Measurements from ENCODE around the gene ADGRD1.

ADGRD1 gene

DNA sequence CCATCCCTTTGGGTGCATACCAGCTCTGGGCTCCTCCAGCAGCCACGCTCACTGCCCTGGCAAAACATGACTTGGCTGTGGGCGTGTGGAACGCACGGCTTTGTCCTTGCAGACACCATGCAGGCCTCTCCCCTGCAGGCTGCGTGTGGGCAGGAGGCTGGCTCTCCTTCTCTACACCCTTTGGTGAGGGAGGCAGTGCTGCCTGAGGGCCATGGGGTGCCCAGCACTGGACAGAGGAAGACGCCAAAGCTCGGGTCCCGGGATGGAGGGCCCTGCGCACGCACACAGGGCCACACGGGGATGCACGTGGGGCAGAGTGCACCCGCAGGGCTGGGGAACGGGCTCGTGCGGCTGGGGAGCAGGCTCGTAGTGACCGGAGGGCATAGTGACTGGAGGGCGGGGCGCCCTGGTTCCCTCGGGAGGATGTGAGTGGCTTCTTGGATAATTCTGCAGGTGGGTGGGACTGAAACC is 89.7 kb downstream of the ADGRD1 start:
- Histone ChIP-seq H3K27ac (ENCODE audit: low read depth, low read length, poor library complexity, severe bottlenecking) (no peak overlapping the region), H3K9me2 (ENCODE audit: low read depth, low read length) (no peaks in the 10 kb centered on the region), H3K4me1 (ENCODE audit: insufficient read depth, low read length, severe bottlenecking) (no peaks in the 10 kb centered on the region), H4K20me1 (ENCODE audit: insufficient read depth, low read length) (no peaks in the 10 kb centered on the region), H3K4me3 (ENCODE audit: low read depth, low read length, poor library complexity, severe bottlenecking) (no peak overlapping the region), H3K36me3 (ENCODE audit: insufficient read depth, low read length) (no peaks in the 10 kb centered on the region), H3K27me3 (ENCODE audit: insufficient read depth, low read length) (no peaks in the 10 kb centered on the region), H3K9me3 (ENCODE audit: low read length) (no peaks in the 10 kb centered on the region), H3K9ac (ENCODE audit: low read length) (no peak overlapping the region), H3K4me2 (ENCODE audit: low read length) (no peak overlapping the region), H2AFZ (ENCODE audit: low read length) (no peak overlapping the region), H3F3A (ENCODE audit: insufficient read depth, low read length) (no peaks in the 10 kb centered on the region), H3K79me2 (ENCODE audit: insufficient read depth, low read length) (no peaks in the 10 kb centered on the region)
- no peak for TF ChIP-seq EZH2 (IDR thresholded peaks at IDR 0.05; ENCODE audit: borderline replicate concordance, low read length)
- TF ChIP-seq, protein P1, sequence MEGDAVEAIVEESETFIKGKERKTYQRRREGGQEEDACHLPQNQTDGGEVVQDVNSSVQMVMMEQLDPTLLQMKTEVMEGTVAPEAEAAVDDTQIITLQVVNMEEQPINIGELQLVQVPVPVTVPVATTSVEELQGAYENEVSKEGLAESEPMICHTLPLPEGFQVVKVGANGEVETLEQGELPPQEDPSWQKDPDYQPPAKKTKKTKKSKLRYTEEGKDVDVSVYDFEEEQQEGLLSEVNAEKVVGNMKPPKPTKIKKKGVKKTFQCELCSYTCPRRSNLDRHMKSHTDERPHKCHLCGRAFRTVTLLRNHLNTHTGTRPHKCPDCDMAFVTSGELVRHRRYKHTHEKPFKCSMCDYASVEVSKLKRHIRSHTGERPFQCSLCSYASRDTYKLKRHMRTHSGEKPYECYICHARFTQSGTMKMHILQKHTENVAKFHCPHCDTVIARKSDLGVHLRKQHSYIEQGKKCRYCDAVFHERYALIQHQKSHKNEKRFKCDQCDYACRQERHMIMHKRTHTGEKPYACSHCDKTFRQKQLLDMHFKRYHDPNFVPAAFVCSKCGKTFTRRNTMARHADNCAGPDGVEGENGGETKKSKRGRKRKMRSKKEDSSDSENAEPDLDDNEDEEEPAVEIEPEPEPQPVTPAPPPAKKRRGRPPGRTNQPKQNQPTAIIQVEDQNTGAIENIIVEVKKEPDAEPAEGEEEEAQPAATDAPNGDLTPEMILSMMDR (IDR thresholded peaks at IDR 0.05; ENCODE audit: low read length), result no peak

DNA sequence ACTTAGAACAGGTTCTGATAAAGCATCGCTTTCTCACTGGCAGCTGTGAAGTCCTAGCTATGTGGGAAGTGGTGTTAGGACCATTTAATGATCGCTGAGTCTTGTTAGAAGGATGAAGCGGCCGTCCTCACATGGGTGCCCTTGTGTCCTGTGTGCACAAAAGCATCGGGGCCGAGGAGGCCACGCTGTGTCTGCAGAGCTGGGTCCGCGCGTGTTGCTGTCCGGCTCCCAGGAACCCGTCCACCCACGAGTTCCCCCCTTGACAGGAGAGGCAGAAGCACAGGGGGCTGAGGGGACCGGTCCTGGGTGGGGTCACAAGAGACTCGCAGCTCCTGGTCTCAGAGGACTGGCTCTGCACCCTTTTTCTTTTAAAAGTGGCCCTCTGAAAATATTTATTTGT is 90.4 kb downstream of the ADGRD1 start:
- no peaks in the 10 kb centered on the region for H3K4me1 ChIP-seq (ENCODE audit: insufficient read depth, low read length, severe bottlenecking)
- H3K27ac ChIP-seq (ENCODE audit: low read depth, low read length, poor library complexity, severe bottlenecking), result no peak overlapping the region
- H3K9ac ChIP-seq (ENCODE audit: low read length), result no peak overlapping the region
- H3F3A ChIP-seq (ENCODE audit: insufficient read depth, low read length), result no peaks in the 10 kb centered on the region
- no peak overlapping the region for H3K4me2 ChIP-seq (ENCODE audit: low read length)
- H3K9me3 ChIP-seq (ENCODE audit: low read length), result no peaks in the 10 kb centered on the region
- no peaks in the 10 kb centered on the region for H4K20me1 ChIP-seq (ENCODE audit: insufficient read depth, low read length)
- H3K79me2 ChIP-seq (ENCODE audit: insufficient read depth, low read length), result no peaks in the 10 kb centered on the region
- H2AFZ ChIP-seq (ENCODE audit: low read length), result no peak overlapping the region
- no peaks in the 10 kb centered on the region for H3K9me2 ChIP-seq (ENCODE audit: low read depth, low read length)
- no peaks in the 10 kb centered on the region for H3K27me3 ChIP-seq (ENCODE audit: insufficient read depth, low read length)
- H3K36me3 ChIP-seq (ENCODE audit: insufficient read depth, low read length), result no peaks in the 10 kb centered on the region
- H3K4me3 ChIP-seq (ENCODE audit: low read depth, low read length, poor library complexity, severe bottlenecking), result no peak overlapping the region
- TF ChIP-seq EZH2 (IDR thresholded peaks at IDR 0.05; ENCODE audit: borderline replicate concordance, low read length), result no peak
- TF ChIP-seq, protein P1 (IDR thresholded peaks at IDR 0.05; ENCODE audit: low read length), result no peak

DNA sequence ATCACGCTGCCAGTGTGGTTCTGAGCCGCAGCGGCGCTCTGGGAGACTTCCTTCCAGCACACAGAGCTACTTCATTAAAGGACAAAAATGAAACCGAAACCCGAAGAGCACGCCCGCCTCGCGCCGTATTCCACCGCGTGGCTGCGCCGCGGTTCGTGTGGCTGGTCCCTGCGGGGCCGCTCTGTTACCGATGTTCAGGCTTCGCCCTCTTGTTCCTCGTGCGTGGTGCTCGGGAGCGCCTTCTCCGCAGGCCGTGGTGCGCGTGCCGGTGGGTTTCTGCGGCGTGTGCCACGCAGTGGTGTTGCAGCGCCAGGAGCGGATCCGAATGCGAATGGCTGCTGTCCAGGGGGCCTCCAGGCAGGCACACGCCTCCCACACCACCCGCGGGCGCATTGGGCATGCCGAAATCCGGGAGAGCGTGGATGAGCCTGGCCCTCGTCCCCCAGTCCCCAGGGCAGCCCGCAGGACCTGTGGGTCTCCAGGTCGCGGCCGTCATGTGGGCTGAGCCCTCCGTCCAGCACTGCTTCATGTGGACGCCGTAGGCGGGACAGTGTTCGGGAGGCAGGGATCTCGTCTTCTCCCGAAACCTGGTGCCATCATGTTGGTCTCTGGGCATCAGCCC is 91.2 kb downstream of the ADGRD1 start:
- Histone ChIP-seq H3K36me3 (ENCODE audit: insufficient read depth, low read length) (no peaks in the 10 kb centered on the region), H3K27ac (ENCODE audit: low read depth, low read length, poor library complexity, severe bottlenecking) (no peak overlapping the region), H3K4me2 (ENCODE audit: low read length) (no peak overlapping the region), H3K27me3 (ENCODE audit: insufficient read depth, low read length) (no peaks in the 10 kb centered on the region), H3K9ac (ENCODE audit: low read length) (no peak overlapping the region), H3K9me2 (ENCODE audit: low read depth, low read length) (no peaks in the 10 kb centered on the region), H3K79me2 (ENCODE audit: insufficient read depth, low read length) (no peaks in the 10 kb centered on the region), H3K4me1 (ENCODE audit: insufficient read depth, low read length, severe bottlenecking) (no peaks in the 10 kb centered on the region), H3K4me3 (ENCODE audit: low read depth, low read length, poor library complexity, severe bottlenecking) (no peak overlapping the region), H3F3A (ENCODE audit: insufficient read depth, low read length) (no peaks in the 10 kb centered on the region), H3K9me3 (ENCODE audit: low read length) (no peaks in the 10 kb centered on the region), H4K20me1 (ENCODE audit: insufficient read depth, low read length) (no peaks in the 10 kb centered on the region), H2AFZ (ENCODE audit: low read length) (no peak overlapping the region)
- TF ChIP-seq EZH2 (IDR thresholded peaks at IDR 0.05; ENCODE audit: borderline replicate concordance, low read length), result no peak
- TF ChIP-seq, protein P1 (IDR thresholded peaks at IDR 0.05; ENCODE audit: low read length), result no peak

Data from OCI-LY1 (cell line).